ENCODE data around the gene ZDHHC22.
A peak's percentile ranks its signal among the peaks of the same experiment; 100 is the strongest.

The ZDHHC22 gene

GRCh38 chr14:77125823-77126325, 15.7 kb downstream of the ZDHHC22 start:
- no peak for DNase-seq

DNA sequence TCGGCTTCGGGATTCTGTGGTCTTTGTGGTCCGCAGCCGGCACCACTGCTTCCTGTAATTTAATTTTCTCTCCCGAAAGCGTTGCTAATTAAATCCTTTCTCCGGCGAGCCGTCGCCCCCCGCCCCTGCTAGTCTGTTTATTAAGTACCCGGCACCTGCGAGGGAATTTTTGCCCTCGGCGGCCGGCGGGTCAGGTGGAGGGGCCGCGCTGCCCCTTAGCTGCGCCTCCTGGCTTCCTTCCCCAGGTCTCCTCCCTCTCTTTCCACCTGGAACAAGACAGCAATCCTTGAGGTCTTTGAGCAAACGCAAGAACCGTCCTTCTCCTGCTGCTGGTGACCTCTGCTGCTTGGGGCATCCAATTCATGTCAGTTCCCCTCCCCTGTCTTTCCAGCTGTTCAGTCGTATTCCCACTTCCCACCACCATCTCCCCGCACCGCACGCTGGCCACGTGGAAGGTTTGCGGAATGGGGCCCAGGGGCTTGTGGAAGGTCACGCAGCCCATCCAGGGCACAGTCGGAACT, 16.2 kb downstream of the ZDHHC22 start:
- DNase-seq = no peak

DNA sequence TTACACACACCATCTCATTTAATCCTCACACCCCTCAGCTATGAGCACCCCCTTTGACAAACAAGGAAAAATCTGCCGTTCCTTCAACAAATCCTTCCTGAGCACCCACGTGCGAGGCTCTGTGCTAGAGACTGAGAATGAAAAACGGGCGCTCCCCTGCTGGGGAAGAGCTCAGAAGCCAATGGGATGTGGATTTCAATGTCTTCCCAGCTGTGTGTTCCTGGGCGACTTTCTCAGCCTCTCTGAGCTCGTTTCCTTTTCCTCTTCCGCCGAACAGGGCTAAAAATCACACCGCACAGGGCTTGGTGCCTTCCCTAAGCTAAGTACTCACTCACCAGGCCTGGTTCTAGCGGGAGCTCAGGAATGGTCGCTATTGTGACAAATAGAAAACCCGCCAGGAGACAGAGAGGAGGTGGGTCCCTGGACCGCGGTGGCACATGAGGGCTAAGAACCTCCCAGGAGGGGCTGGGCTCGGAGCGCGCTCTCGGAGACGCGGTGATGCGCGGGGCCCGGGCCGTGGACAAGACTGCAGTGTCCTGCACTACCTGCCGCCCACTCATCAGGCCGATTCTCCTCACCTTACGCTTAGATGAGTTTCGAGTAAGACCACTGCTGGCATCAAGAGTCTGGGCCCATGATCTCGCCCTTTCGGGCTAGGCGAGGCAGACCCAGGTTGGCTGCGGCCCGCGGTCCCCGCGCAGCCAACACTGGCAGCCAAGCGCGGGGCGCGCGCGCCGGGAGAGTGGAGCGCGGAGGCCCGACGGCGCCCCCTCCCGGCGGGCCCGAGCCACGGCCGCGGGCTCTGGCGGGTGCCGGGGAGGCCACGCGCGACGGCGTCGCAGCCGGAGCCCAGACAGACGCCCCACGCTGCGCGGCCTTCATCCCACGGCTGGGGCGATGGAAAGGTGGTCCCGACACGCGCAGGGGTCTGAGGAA, 17.0 kb downstream of the ZDHHC22 start:
- peak; percentile 15 for DNase-seq

GRCh38 chr14:77123381-77124325, 17.9 kb downstream of the ZDHHC22 start:
- no peak for DNase-seq

- DNase-seq = no peak
Measured at GRCh38 chr14:77122526-77123125, 19.0 kb downstream of the ZDHHC22 start.

- DNase-seq = peak; percentile 82
Measured at GRCh38 chr14:77120771-77121743, 20.5 kb downstream of the ZDHHC22 start.

DNA sequence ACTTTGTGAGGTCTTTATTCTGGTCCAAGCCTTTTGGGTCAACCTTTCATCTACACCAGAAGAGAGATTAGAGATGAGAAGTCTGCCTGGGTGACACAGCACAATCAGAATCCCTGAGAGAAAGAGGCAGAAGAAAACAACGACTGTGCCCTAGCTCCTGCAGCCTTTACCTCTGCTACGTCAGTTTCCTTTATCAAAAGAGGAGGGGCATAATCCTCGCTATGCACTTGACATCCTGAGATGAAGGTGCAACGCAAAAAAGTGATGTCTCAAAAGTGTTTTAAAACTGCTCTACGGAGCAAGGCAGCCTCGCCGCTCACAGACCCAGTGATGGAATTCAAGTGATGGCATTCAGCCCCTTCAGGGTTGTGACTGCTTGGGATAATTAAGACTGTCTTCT, 21.7 kb downstream of the ZDHHC22 start:
- no peak for DNase-seq

GRCh38 chr14:77116172-77116817, 25.3 kb downstream of the ZDHHC22 start:
- DNase-seq = no peak

DNA sequence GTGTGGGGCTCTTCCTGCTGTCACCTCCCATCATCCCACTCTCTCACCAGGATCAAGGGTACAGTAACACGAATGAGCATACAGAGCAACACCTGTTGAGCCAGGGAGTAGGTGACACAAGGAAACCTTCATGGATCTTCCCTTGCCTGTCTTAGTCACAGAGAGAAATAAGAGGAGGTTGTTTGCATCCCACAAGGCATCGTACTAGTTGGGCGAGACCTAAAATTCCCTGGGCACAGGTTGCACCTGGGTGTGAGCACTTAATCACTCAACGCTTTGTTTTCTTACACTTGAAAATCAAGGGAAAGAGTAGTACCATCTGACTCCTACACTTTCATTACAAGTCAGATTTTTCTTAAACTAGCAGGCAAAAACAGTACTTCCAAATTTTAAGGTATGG, 27.0 kb downstream of the ZDHHC22 start:
- DNase-seq = no peak

- no peak for DNase-seq
Measured at GRCh38 chr14:77113644-77114043, 27.9 kb downstream of the ZDHHC22 start.

DNA sequence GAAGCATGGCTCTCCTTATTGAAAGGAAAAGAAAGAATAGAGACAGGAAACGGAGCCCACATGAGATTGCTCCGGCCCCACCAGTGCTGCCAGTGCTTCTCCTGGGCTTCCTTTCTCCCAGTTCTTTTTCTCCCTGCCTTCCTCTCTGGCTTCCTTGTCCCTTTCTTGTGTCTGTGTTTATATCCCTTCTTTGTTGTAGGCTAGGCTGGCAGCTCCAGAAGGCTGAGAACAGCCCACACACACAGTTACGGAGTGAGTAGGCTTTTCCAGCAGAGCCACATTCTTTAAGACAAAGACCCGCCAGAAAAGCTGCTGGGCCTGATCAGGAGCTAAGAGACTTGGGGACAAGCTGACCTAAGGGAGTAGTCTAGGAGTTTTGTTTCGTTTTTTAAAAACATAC, 30.6 kb downstream of the ZDHHC22 start:
- DNase-seq = no peak

- DNase-seq = no peak
Measured at GRCh38 chr14:77110286-77110685, 31.3 kb downstream of the ZDHHC22 start.

- no peak for DNase-seq
Measured at GRCh38 chr14:77109656-77110055, 31.9 kb downstream of the ZDHHC22 start.

DNA sequence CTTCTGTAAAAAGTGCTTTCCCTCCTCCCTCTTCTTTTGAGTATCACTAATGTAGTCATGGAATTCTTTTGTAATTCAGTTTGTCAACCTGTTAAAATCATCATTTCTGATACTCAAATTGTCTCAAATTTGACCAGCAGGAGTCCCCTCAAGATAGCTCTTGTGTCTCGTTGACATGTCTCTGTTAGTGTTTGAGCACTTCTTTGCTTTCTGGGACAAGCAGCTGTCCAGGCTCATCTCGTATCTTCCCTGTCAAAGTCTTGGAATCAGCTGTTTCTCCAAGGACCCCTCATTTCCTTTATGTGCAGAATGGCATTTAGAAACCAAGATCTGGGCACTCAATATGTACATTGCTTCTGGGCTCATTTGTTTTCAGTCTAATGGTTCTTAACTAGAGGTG, 32.8 kb downstream of the ZDHHC22 start:
- DNase-seq = no peak

DNA sequence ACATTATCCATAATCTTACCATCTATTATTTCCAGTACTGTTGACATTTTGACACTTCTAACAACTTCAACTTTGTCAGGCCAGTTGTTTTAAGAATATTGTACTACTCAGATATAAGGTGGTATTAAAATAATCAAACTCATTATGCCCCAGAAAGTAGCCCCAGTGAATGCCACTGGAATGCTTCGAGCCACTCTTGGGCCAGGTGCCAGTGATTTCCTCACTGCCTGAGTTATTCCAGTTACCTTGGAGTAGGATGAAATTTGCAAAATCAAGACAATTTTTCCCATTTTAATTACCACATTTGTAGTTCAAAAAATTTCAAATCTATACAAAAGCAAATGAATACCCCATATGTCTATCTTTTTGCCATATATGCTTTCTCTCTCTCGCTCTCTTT, 34.4 kb downstream of the ZDHHC22 start:
- no peak for DNase-seq

DNA sequence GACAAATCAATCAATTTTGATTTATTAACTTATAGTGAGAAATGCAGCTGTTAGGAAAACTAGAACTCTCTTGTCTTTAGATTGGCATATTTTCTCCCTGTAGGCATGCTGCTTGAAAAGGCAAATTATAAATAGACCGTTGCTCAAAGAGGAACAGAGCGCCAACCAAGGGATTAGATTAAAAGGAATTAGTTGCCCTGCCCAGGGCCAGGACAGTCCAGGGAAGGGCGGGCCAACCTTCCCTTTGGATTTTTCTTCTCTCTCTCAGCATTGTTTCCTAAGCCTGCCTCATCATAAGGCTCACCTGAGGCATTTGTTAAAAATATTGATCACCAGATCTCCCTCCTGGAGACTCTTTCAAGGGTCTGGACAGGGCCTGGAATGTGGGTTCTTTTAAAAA, 34.9 kb downstream of the ZDHHC22 start:
- peak; percentile 9 for DNase-seq

- DNase-seq = no peak
Measured at GRCh38 chr14:77105145-77105939, 36.2 kb downstream of the ZDHHC22 start.

GRCh38 chr14:77104393-77104792, 37.2 kb downstream of the ZDHHC22 start:
- no peak for DNase-seq

DNA sequence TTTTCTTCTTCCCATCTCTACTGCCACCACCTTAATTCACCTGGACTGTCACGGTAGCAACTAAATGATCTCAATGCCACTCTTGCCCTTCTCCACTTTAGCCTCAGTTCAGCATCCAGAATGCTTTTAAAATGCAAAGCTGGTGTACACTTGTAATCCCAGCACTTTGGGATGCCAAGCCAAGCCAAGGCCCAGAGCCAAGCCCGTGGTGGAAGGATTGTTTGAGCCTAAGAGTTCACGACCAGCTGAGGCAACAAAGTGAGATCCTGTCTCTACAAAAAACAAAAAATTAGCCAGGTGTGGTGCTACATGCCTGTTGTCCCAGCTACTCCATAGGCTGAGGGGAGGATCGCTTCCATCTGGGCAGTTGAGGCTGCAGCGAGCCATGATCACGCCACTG, 37.6 kb downstream of the ZDHHC22 start:
- no peak for DNase-seq

DNA sequence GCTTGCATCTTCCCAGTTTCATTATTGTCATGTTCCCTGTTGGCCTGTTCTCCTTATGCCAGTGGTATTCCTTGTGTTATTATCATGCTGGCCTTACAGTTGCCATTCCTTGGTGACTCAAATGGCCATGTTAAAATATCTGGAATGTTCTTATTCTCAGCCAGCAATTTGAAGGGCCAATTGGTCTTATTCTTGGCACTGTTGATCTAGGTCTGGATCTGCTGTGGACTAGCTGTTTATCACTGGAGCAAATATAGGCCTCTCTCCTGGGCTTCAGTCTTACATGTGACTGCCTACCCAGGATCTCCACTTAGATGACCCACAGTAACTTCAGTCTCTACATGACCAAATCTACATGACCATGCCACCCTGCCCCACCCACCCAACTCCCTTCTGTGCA, 38.1 kb downstream of the ZDHHC22 start:
- no peak for DNase-seq

Data from MV-4-11 (cell line).